Measurements from ENCODE around the gene PPARG. TPM values are rescaled to one million over a fixed set of nuclear protein-coding genes. Genes with fewer than 3 reads are reported as not detected.
A peak's percentile ranks its signal among the peaks of the same experiment; 100 is the strongest.

Gene PPARG
- polyA plus RNA-seq, 2 of the 4 experiments (the other 2 are of a cell fraction), result 38.9 to 43.1 TPM

DNA sequence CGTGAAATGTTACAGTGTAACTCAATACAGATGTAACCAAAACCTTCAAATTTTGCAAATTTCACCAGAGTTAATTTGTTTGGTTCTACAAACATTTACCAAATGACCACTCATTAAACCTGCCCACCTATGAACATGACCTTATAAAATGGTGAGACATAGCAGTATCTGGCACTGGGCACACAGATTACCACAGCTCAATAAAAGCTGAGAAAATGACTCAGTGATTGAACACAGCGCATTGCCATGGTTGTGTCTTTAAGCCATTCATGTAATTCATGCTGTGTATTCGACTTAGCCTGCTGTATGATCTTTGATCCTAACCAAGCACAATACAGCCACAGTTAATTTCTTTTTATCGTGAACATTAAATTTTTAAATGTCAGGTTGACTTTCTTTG is 11.3 kb downstream of the PPARG start:
- ATAC-seq (peak; percentile 66 to 78), FAIRE-seq (peak; percentile 84), DNase-seq (ENCODE audit: low read depth in 1 of 2, low spot score in 1 of 2) (peak; percentile 54 to 62)
- TF ChIP-seq POLR2A (IDR thresholded peaks at IDR 0.05; ENCODE audit: low read length), result no peak
- no peak for TF ChIP-seq TP53 (CRISPR knock-in tag; IDR thresholded peaks at IDR 0.05)
- no peak for TF ChIP-seq CBX8 (IDR thresholded peaks at IDR 0.05)
- TF ChIP-seq NFE2L2 (conservative IDR thresholded peaks at IDR 0.05; ENCODE audit: low read length), result no peak
- TF ChIP-seq, protein P1, sequence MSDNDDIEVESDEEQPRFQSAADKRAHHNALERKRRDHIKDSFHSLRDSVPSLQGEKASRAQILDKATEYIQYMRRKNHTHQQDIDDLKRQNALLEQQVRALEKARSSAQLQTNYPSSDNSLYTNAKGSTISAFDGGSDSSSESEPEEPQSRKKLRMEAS (IDR thresholded peaks at IDR 0.05), result no peak
- no peak for TF ChIP-seq RAD21 (conservative IDR thresholded peaks at IDR 0.05 in 1 of 2, IDR thresholded peaks at IDR 0.05 in 1 of 2)
- TF ChIP-seq KDM5A (IDR thresholded peaks at IDR 0.05), result no peak
- no peak for TF ChIP-seq MAZ (IDR thresholded peaks at IDR 0.05; ENCODE audit: borderline replicate concordance, low read depth, low read length)
- TF ChIP-seq GATA3 (IDR thresholded peaks at IDR 0.05; ENCODE audit: borderline replicate concordance), result peak; percentile 62; the same call in 1 of the 2 replicates
- peak in 1 of 2 experiments; percentile 37; a peak in 1 of 4 replicates for TF ChIP-seq CEBPB (IDR thresholded peaks at IDR 0.05)
- 0 out of 2 replicates have a peak, but pooled peaks have one; percentile 42 for TF ChIP-seq JUNB (IDR thresholded peaks at IDR 0.05)
- TF ChIP-seq HEYL (CRISPR knock-in tag; IDR thresholded peaks at IDR 0.05), result no peak
- no peak for TF ChIP-seq ZSCAN20 (CRISPR knock-in tag; IDR thresholded peaks at IDR 0.05)
- TF ChIP-seq FOSL2 (IDR thresholded peaks at IDR 0.05), result no peak
- peak; percentile 82 for TF ChIP-seq FOSL2 (CRISPR knock-in tag; IDR thresholded peaks at IDR 0.05)
- TF ChIP-seq, protein P2, sequence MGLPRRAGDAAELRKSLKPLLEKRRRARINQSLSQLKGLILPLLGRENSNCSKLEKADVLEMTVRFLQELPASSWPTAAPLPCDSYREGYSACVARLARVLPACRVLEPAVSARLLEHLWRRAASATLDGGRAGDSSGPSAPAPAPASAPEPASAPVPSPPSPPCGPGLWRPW (IDR thresholded peaks at IDR 0.05), result no peak
- TF ChIP-seq, protein P3, sequence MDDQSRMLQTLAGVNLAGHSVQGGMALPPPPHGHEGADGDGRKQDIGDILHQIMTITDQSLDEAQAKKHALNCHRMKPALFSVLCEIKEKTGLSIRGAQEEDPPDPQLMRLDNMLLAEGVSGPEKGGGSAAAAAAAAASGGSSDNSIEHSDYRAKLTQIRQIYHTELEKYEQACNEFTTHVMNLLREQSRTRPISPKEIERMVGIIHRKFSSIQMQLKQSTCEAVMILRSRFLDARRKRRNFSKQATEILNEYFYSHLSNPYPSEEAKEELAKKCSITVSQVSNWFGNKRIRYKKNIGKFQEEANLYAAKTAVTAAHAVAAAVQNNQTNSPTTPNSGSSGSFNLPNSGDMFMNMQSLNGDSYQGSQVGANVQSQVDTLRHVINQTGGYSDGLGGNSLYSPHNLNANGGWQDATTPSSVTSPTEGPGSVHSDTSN (IDR thresholded peaks at IDR 0.05), result no peak
- no peak for TF ChIP-seq RNF2 (IDR thresholded peaks at IDR 0.05; ENCODE audit: borderline replicate concordance, low read depth)
- TF ChIP-seq, protein P4, sequence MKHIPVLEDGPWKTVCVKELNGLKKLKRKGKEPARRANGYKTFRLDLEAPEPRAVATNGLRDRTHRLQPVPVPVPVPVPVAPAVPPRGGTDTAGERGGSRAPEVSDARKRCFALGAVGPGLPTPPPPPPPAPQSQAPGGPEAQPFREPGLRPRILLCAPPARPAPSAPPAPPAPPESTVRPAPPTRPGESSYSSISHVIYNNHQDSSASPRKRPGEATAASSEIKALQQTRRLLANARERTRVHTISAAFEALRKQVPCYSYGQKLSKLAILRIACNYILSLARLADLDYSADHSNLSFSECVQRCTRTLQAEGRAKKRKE (CRISPR knock-in tag; IDR thresholded peaks at IDR 0.05; ENCODE audit: low read depth), result no peak
- no peak for TF ChIP-seq HOXA7 (CRISPR knock-in tag; IDR thresholded peaks at IDR 0.05)
- no peak for TF ChIP-seq NPAS2 (CRISPR knock-in tag; IDR thresholded peaks at IDR 0.05; ENCODE audit: borderline replicate concordance)
- 0 out of 5 replicates have a peak, but pooled peaks of 1 of the 2 experiments have one; percentile 16 for TF ChIP-seq EP300 (IDR thresholded peaks at IDR 0.05)
- Histone ChIP-seq H3K4me1 (peaks cover 78% of the 10 kb centered on the region), H3K4me3 (no peak overlapping the region), H3K27ac (peak overlapping the region; percentile 67 to 92), H3K4me2 (peak overlapping the region; percentile 55), H3K9me3 (no peaks in the 10 kb centered on the region)
- 28% methylated on average over 4 of the region's 4 CpGs for WGBS (ENCODE audit: missing lambda C conversion rate)
- CTCF ChIA-PET, result interaction anchor here (0.9 to 2.2 kb wide), 2 partner anchors 13 to 180 kb away, joined by 3 to 9 read pairs; no protein-coding TSS in a partner anchor
- POLR2A ChIA-PET, result interaction anchor here (0.6 kb wide), 1 partner anchor 102 kb away, joined by 3 read pairs; no protein-coding TSS in a partner anchor

DNA sequence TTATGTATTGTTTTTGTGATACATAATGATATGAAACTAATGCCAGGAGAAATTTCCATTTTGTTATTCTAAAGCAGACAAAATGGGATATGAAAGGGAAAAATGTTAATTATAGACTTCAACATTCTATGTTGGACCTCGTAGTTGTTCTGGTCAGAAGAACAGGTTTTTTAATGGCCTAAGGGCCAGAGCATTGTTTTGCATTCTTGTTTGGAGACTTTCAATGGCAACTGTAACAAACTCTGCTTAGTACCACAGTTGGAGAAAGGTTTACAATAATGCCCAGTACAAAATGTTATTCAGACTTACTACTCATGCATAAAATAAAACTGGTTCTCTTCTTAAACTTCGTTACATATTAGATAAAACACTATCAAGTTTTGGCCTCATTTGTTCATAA is 12.2 kb downstream of the PPARG start:
- Histone ChIP-seq H3K27ac (peak overlapping the region; percentile 50 to 92; a peak in 4 of 6 replicates), H3K4me3 (no peak overlapping the region), H3K4me1 (peaks cover 84% of the 10 kb centered on the region), H3K9me3 (no peaks in the 10 kb centered on the region), H3K4me2 (peak overlapping the region; percentile 55)
- CTCF ChIA-PET, result interaction anchor here (0.9 to 2.2 kb wide), 3 partner anchors 14 to 179 kb away, joined by 3 to 9 read pairs (median 4); no protein-coding TSS in a partner anchor
- FAIRE-seq, result no peak
- POLR2A ChIA-PET, result no interaction called here
- TF ChIP-seq RNF2 (IDR thresholded peaks at IDR 0.05; ENCODE audit: borderline replicate concordance, low read depth), result no peak
- TF ChIP-seq TP53 (CRISPR knock-in tag; IDR thresholded peaks at IDR 0.05), result no peak
- TF ChIP-seq, protein P1 (IDR thresholded peaks at IDR 0.05), result no peak
- no peak for TF ChIP-seq RFX5 (IDR thresholded peaks at IDR 0.05)
- TF ChIP-seq JUNB (IDR thresholded peaks at IDR 0.05), result no peak
- TF ChIP-seq PHF8 (IDR thresholded peaks at IDR 0.05; ENCODE audit: borderline replicate concordance, low read depth), result no peak
- TF ChIP-seq TFCP2L1 (CRISPR knock-in tag; IDR thresholded peaks at IDR 0.05), result no peak
- TF ChIP-seq KDM1A (IDR thresholded peaks at IDR 0.05; ENCODE audit: low read depth), result no peak
- no peak for TF ChIP-seq MAZ (IDR thresholded peaks at IDR 0.05; ENCODE audit: borderline replicate concordance, low read depth, low read length)
- TF ChIP-seq GATA3 (IDR thresholded peaks at IDR 0.05; ENCODE audit: borderline replicate concordance), result no peak
- TF ChIP-seq EHMT2 (IDR thresholded peaks at IDR 0.05; ENCODE audit: low read depth), result no peak
- no peak for TF ChIP-seq JUN (IDR thresholded peaks at IDR 0.05)
- no peak for TF ChIP-seq CBX8 (IDR thresholded peaks at IDR 0.05)
- no peak for TF ChIP-seq HOXB13 (CRISPR knock-in tag; IDR thresholded peaks at IDR 0.05; ENCODE audit: low read depth)
- TF ChIP-seq RARB (CRISPR knock-in tag; IDR thresholded peaks at IDR 0.05), result no peak
- no peak for TF ChIP-seq RCOR1 (IDR thresholded peaks at IDR 0.05; ENCODE audit: low read depth, low read length)
- no peak for TF ChIP-seq HOXA7 (CRISPR knock-in tag; IDR thresholded peaks at IDR 0.05)
- TF ChIP-seq, protein P4 (CRISPR knock-in tag; IDR thresholded peaks at IDR 0.05; ENCODE audit: low read depth), result no peak
- WGBS (ENCODE audit: missing lambda C conversion rate), result 80% methylated on average over 2 of the region's 2 CpGs
- DNase-seq (ENCODE audit: low read depth in 1 of 2, low spot score in 1 of 2), result no peak
- no peak for ATAC-seq
